ENCODE data around the gene DPYD. TPM values are rescaled to one million over a fixed set of nuclear protein-coding genes. Genes with fewer than 3 reads are reported as not detected.

Gene DPYD
- total RNA-seq, 1 donor from 2014 or later = 124 TPM

DNA sequence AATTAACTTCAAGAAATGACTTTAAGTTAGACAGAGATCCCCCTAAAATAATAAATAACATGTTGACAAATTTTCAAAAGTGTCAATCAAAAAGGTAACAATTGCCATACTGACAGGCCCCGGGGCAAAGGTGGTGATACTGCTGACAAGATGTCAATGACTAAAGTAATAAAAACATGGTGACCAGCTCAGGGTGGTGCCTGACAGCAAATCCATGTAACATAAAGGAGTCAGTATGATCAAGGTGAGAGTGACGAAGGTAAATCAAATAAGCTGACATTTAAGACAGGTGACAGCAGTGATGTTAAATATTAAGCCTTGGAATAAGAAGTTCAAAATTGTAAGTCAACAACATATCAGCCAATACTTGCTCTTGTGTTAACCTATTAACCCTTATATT, 387.5 kb downstream of the DPYD start:
- no peak for DNase-seq (ENCODE audit: low spot score)

DNA sequence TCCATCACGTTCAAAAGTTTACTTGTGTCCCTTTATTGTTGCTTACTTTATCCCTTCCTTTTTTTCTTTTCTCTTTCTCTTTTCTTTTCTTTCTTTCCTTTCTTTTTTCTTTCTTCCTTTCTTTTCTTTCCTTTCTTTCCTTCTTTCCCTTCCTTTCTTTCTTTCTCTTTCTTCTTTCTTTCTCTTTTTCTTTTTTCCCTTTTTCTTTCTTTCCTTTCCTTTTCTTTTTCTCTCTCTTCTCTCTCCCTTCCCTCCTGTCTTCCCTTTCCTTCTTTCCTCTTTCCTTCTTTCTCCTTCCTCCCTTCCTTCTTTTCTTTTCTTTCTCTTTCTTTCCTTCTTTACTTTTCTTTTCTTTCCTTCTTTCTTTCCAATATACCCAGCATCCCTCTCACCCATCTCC, 391.2 kb downstream of the DPYD start:
- no peak for DNase-seq (ENCODE audit: low spot score)

DNA sequence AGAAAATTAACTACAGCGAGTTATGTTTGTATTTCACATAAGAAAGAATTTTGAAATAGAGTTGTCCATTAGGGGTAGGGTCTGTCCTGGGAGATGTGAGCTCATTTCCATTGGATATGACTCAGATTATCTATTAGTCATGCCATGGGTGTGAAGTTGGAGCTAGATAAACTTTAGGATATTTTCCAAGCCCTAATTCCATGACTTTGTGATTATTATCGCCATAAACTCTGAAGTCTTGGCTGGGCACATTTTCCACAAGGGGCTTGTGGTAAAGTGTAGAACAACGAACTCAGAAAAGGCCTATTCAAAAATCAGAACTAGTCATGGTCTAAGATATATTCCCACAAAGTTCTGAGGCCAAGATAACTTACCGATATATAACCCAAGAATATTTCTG, 396.6 kb downstream of the DPYD start:
- DNase-seq (ENCODE audit: low spot score) = no peak

DNA sequence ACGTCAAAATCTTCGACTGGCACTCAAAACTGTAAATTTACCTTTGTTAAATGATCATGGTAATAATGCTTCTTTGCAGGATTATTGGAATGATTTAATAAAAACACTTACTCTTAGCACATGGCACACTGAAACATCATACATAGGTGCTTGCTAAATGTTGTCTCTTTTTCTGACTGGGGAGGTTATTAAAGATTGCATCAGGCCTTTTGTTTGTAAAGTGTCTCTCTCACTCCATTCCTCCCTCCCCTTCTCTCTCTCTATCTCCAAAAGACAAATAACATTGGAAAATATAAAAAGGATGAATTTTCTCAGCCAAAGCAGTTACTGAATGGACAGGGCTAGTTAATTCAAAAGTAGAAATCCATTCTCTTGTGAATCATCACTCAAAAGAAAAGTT, 404.2 kb downstream of the DPYD start:
- DNase-seq (ENCODE audit: low spot score) = no peak

DNA sequence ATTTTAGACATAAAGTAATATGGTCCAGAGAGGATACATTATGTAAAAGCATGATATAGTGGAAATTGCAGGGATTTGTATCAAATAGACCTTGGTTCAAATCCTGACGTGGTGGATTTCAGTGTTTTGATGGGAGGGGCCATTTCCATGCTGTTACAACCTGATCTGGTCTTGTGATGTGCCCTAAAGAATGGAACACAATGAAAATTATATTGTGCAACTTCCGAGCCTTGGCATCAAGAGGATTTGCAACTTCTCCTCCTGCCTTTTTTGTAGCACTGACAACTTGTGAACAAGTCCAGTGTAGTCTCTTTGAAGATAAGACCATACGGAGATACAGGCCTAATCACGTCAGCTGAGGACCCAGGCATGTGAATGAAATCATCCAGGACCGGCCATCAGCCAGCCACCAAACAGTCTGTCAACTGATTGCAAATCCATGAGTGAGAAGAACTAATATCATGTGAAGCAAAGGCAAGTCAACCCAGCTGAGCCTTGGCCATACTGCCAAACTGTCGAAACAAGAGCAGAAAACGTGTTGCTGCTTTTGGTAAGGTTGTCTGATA, 412.1 kb downstream of the DPYD start:
- DNase-seq (ENCODE audit: low spot score) = no peak

DNA sequence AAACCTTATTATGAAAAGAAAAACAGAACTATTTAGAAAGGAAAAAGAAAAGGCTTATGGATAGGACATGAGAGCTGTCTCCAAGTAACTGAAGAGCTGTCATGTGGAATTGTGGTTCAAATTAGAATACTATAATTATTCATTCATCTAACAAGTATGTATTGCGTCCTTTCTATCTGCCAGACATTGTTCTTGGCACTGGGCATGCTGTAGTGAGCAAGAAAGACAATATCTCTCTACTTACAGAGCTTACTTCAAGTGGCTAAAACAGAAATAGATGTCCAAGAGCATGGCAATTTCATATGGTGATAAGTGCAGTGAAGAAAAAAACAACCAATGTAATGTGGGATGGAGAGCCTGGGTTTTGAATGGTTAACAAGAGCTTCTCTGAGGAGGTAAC, 413.0 kb downstream of the DPYD start:
- no peak for DNase-seq (ENCODE audit: low spot score)

DNA sequence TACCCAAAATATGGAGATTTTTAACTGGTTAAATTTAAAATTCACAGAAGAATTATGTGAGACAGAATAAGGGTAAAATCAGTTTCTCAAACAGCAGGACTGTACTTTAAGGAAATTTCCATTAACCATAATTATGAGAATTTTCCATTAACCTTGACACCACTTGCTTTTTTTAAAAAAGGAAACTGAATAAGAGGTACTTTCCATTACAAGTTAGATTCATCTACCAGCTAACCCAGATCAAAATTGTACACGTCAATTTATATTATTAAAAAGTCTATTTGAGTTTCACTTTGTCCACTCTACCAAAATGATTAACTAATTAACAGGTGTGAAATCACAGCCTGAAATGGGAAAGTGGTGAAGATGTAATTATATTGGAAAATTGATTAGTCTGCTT, 414.5 kb downstream of the DPYD start:
- DNase-seq (ENCODE audit: low spot score) = no peak

DNA sequence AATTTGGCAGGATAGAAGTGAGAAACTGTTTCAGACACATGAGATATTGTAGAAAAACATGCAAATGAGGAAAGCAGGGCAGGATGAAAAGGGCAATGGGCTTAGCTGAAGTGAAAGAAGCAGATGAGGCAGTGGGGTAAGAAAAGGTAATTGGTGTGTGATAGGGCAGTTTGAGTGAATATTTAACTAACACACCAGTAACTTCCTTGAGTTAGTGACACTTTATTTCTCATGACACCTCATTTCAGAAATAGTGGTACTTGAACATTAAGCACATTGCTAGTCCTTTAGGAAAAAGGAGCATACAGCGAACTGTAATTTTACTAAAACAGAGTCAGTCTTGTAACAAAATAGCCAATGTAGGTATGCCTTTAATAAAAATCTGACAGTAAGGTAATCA, 415.0 kb downstream of the DPYD start:
- no peak for DNase-seq (ENCODE audit: low spot score)

DNA sequence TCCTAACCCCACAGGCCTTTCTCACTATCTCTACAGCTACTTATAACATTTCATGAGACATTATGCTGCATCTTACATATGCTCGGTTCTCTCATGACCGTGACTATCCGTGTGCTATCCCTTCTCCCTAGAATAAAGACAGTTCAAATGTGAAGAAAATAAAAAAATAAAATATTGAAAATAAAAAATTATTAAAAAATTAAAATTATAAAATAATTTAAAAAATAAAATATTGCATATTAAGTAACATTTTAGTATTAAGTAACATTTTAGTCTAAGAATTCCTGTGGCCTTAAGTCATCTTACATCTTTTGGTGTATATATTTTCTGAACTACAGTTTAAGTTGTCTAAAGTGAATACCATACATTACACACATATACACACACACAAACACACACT, 415.5 kb downstream of the DPYD start:
- DNase-seq (ENCODE audit: low spot score) = no peak

DNA sequence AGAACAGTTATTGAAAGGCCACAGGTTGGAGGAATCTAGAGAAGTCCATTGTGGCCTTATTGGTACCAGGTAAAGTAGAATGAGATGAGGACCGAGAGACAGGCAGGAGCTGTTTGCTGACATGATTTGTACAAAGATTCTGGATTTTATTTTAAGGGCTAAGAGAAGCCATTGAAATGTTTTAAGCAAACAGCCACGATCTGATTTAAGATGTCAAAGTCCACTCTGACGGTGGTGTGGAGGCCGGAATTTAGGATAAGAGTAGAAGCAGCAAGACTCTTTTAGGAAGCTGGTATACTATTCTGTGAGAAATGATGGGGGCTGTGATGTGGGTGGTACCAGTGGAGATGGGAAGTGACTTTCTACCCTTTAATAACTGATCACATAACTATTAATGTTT, 418.5 kb downstream of the DPYD start:
- no peak for DNase-seq (ENCODE audit: low spot score)

DNA sequence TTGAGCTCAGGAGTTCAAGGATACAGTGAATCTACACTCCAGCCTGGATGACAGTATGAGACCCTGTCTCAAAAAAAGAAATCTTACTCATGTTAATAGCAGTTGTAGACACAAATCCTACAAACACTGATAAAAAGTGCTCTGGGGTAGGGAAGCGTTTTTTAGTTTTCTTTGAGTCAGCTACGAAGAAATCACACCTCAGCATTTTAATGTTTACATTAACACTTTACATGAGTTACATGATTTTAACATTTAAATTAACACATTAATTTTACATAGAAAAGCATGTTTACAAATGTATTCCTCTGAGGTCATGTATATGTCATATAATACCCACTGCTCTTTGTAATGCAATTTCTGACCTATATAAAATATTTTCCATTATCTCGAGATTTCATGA, 419.2 kb downstream of the DPYD start:
- DNase-seq (ENCODE audit: low spot score) = no peak

DNA sequence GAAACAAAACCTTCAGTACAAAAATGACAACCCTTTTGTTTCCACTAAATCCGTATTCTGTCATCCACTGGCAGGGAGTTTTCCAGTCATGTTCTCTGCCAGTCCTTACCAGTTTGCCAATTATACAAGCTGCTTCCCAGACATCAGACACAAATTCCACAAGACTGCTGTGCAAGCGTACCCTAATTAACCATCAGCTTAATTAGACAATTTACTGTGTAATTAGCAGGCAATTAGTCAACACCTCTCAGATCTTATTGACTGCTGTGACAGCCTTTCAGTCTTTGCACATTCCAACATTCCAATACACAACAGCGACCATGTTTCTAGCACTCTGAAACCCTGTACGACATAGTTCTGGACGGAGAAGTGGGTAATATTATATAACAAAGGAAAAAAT, 420.1 kb downstream of the DPYD start:
- no peak for DNase-seq (ENCODE audit: low spot score)

DNA sequence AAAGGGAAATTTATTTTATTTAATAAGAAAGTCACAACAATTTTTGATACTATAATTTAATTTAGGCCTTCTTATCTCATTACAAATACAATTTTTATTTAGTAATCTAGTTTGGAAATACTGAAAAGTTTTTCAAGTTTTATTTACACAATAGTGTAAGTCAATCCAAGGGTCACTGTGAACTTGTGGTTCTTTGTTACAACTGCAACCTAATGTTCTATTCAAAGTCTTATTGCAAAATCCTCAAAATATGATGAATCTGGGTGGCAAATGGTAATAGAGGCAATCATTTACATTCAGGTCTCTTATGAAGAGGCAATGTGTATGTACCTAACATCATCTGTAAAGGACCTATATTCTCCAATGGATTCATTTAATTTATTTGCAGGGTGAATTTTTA, 421.2 kb downstream of the DPYD start:
- no peak for DNase-seq (ENCODE audit: low spot score)

DNA sequence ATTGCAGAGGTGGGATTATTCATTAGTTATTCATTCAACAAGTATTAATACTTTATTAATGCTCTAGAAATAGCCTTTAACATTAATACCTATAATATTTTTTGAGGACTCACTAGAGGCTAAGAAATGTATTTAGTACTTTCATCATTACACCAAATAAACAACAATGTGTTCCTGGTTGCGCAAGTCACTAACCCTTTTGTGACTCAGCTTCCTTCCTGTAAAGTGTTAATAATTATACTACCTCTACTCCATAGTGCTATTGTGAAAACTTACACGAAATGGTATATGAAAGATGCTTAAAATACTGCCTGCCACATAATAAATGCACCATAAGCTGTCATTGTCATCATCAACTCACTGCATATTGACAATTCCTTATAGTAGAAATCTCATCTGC, 431.0 kb downstream of the DPYD start:
- DNase-seq (ENCODE audit: low spot score) = no peak

DNA sequence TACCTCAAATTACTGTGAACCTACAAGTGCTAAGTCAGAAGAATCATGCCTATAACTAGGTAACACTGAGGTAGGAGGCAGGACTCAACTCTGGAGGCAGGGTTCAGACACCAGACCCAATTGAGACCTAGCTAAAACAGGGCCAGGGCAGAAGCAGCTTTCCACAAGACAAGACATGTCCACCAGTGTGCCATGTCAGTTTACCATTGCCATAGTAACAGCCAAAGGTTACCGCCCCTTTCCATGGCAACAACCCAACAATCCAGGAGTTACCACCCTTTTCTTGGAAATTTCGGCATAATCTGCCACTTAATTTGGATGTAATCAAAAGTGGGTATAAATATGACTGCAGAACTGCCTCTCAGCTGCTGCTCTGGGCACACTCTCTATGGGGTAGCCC, 432.3 kb downstream of the DPYD start:
- DNase-seq (ENCODE audit: low spot score) = no peak

DNA sequence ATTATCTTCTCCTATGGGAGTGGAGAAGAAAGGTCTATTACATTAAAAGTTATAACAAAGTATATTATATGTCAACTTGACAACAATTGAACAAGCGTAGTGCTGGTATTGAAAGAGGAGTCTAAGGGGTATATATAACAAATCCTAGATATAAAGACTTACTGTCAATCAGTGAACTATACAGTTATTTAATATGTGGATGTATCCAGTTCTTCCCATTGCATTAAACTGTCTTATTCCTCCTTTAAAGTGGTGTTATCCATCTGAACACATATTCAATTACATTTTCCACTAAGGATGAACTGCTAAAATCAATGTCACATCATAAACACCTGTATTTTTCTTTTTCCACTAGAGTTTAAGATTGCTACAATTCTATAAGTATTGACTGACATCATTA, 438.8 kb downstream of the DPYD start:
- no peak for DNase-seq (ENCODE audit: low spot score)

DNA sequence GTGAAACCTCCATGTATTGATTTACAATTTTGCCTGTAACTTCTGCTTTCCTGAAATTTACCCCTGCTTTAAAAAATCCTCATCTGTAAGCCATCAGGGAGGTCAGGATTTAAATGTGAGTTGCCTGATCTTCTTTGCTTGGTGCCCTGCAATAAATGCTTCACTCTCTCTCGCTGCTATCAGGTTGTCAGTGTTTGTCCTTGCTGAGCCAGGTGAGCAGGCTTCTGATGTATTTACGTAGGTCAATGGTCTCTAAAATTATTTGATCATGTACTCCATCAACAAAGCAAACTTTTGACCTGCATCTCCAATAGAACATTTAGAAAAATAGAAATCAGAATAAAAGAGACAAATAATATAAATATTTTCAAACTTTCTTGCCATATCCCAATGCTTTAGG, 453.4 kb downstream of the DPYD start:
- DNase-seq (ENCODE audit: low spot score) = no peak

DNA sequence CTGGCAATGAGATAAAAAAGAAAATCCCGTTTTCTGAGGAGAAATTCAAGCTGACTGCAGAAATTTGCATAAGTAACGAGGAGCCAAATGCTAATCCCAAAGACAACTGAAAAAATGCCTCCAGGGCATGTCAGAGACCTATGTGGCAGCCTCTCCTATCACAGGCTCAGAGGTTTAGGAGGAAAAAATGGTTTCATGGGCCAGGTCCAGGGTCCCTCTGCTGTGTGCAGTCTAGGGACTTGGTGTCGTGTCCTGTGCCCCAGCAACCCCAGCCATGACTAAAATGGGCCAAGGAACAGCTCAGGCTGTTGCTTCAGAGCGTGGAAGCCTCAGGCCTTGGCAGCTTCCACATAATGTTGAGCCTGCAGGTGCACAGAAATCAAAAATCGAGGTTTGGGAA, 456.5 kb downstream of the DPYD start:
- DNase-seq (ENCODE audit: low spot score) = no peak

DNA sequence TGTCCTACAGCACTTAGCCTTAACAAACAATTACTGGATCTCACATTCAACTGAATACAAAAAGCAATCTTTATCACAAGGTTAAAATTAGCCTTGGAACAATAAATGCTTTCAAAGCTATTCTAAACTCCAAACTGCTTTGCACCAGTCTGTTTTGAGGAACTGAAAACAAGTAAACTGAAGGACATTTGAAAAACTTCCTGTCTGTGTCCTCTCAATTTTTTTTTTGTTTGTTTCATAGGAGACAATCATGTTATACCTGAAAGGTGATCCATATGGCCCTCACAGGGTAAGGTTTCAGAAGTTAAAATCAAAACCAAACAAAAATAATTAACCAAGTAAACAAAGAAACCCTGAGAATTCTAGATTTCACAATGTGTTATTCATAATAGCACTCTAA, 459.1 kb downstream of the DPYD start:
- no peak for DNase-seq (ENCODE audit: low spot score)

DNA sequence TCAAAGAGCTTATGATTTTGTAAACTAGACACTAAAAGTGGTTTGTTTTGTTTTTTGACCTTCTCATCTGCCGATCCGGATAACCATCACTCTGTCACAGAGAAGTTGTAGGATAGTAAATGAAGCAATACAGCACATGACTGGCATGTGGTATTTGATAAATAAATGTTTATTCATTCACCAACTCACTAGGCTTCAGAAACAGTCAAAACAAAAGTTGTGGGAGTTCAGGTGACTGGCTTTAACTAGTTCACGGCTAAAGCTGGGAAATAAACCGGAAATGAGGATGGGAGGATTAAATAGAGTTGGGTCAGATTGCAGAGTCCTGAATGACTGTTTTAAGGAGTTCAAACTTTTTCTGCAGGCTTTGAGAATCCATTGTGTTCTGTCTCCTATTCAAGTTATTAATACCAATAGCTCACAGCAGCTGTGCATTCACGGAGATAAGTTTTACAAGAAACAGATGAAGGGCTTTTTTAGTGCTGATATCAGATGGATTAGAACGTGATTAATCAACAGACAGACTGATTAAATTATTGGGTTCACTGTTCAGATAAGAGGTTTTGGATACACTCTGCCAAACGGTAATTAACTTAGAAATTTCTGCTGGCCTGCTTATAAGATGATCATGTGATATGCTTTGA, 463.3 kb downstream of the DPYD start:
- no peak for DNase-seq (ENCODE audit: low spot score)

DNA sequence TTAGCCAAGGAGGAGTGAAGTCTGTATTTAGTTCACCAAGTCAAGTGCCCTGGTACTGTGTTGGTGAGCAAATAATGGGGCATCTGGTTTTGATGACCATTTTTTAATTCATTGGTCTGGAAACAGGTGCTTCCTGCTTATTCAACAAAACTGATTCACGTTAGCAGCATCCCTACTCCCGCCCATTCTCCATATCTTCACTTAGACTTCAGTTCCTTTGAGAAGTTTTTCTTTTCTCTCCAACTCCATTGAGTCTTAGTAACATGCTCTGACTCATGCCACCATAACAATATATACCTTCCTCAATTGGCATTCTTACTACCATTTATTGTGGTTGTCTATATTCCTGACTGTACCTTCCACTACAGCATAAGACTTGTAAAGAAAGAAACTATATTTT, 468.9 kb downstream of the DPYD start:
- no peak for DNase-seq (ENCODE audit: low spot score)

DNA sequence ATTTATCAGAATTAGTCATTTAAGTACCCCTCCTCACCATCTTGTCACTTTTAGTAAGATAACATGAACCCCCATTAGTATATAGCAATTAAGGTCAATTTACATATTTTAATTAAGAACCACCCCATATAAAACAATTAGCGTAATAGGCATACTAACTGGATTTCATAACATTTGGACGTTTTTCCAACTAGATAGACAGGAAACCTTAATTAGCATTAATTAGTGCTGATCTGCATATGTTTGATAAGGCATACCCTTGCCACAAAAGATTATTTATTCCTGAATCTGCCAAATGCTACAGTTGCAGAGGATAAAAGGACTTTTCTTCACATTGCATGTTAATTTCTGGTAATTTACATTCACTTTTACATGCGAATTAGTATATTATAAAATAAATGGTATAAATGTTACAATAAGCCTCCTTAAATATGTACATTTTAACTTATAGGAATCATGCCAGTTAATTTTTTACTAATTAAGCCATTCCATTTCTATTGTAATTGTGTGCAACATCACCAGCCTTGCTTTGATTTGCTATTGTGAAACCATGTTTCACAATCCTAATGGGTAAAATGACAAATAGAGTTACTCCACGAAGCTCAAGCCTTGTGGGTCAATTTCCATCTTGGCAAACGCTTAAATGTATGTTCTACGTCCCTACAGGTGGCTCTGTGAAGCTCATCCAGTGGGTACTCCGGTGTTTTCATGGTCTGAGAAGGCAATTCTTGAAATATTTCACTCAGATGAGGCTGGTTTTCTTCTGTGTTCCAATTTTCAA, 469.6 kb downstream of the DPYD start:
- DNase-seq (ENCODE audit: low spot score) = no peak

DNA sequence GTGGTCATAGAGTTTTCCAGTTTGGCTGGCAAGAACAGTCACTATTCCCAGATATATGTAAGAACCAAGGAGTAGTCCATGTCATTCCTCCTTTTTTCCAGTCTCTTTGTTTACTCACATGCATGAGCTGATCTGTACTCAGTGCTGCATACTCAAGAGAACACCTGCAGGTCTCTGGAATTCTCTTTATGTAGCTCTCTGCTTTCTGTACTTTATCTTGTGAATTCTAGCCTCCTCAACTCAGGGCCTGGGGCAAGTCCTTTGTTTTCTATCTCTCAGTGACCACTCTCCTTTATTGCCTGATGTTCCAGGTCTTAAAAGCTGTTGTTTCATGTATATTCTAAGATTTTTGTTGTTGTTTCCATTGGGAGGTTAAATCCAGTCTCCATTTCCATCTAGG, 478.9 kb downstream of the DPYD start:
- DNase-seq (ENCODE audit: low spot score) = no peak

DNA sequence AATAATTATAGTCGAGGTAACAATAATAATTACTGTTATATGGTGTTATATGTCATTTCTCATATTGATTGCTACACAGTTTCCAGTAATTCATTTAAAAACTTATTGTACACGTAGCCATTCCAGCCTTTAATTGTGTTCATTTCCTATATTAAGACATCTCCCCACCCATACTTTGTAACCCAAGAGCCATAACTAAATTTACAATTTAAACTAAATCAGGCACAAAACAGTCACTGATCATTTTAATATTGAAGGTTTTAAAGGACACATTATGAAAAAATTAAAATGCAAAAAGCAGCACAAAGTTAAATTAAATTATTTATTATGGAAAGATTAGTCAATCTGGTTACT, 487.0 kb downstream of the DPYD start:
- no peak for DNase-seq (ENCODE audit: low spot score)

Measured in mucosa of gallbladder (tissue), 1 donor.